SW480 (cell line): ENCODE data around the gene KLHL3.

Experiments used
- DNase-seq: peaks from one replicate; pipeline ENCODE4 v3.0.0-alpha.2; 2016; ENCODE audit warnings: low spot score

The KLHL3 gene

GRCh38 chr5:137708062-137708461 lies 27.8 kb downstream of the KLHL3 start:
- no peak for DNase-seq

- DNase-seq = no peak
These were observed 29.0 kb downstream of the KLHL3 start for GRCh38 chr5:137706841-137707240.

GRCh38 chr5:137705106-137705505 lies 30.8 kb downstream of the KLHL3 start:
- DNase-seq = no peak

GRCh38 chr5:137703565-137703964 lies 32.3 kb downstream of the KLHL3 start:
- no peak for DNase-seq

- DNase-seq = no peak
These were observed 35.6 kb downstream of the KLHL3 start for GRCh38 chr5:137700282-137700680.

- no peak for DNase-seq
These were observed 36.3 kb downstream of the KLHL3 start for GRCh38 chr5:137699336-137700281.

GRCh38 chr5:137696481-137696880 lies 39.4 kb downstream of the KLHL3 start:
- no peak for DNase-seq

- no peak for DNase-seq
These were observed 40.0 kb downstream of the KLHL3 start for GRCh38 chr5:137695651-137696428.

GRCh38 chr5:137693951-137694721 lies 41.8 kb downstream of the KLHL3 start:
- DNase-seq = no peak

GRCh38 chr5:137693307-137693950 lies 42.5 kb downstream of the KLHL3 start:
- no peak for DNase-seq

GRCh38 chr5:137689306-137689705 lies 46.6 kb downstream of the KLHL3 start:
- DNase-seq = no peak

GRCh38 chr5:137688210-137688840 lies 47.6 kb downstream of the KLHL3 start:
- DNase-seq = no peak

GRCh38 chr5:137684761-137685160 lies 51.1 kb downstream of the KLHL3 start:
- no peak for DNase-seq

GRCh38 chr5:137681191-137681590 lies 54.7 kb downstream of the KLHL3 start:
- no peak for DNase-seq

GRCh38 chr5:137679910-137680309 lies 56.0 kb downstream of the KLHL3 start:
- DNase-seq = no peak

GRCh38 chr5:137679195-137679594 lies 56.7 kb downstream of the KLHL3 start:
- DNase-seq = no peak

GRCh38 chr5:137672881-137673280 lies 63.0 kb downstream of the KLHL3 start:
- DNase-seq = no peak

GRCh38 chr5:137672001-137672400 lies 63.9 kb downstream of the KLHL3 start:
- no peak for DNase-seq

- no peak for DNase-seq
These were observed 66.1 kb downstream of the KLHL3 start for GRCh38 chr5:137669811-137670210.

GRCh38 chr5:137668637-137669036 lies 67.3 kb downstream of the KLHL3 start:
- DNase-seq = no peak

- DNase-seq = no peak
These were observed 68.5 kb downstream of the KLHL3 start for GRCh38 chr5:137667341-137667740.
